Liver (tissue), 9 donors: ENCODE measurements around the gene MACROH2A1. TPM values are rescaled to one million over a fixed set of nuclear protein-coding genes. Genes with fewer than 3 reads are reported as not detected.

Source experiments
- DNase-seq: peaks from one replicate; pipeline ENCODE4 v3.0.0-alpha.2; 2017; ENCODE audit warnings: low spot score
- H3K27ac ChIP-seq, 2 donors: one replicate each; pipeline ENCODE4 v1.7.0; 2013; ENCODE audit warnings: inconsistent platforms in 2 of 2, low read length in 2 of 2, control low read depth in 1 of 2, low read depth in 1 of 2, mild to moderate bottlenecking in 1 of 2
- H3K27me3 ChIP-seq, 4 donors: one replicate each; pipeline versions ENCODE4 v1.6.1 to v1.7.0; 2013; ENCODE audit warnings: low read length in 3 of 4, inconsistent platforms in 1 of 4, mild to moderate bottlenecking in 1 of 4, moderate library complexity in 1 of 4; ENCODE audit not compliant: control insufficient read depth in 4 of 4, insufficient read depth in 4 of 4
- H3K36me3 ChIP-seq, 4 donors: one replicate each; pipeline versions ENCODE4 v1.6.1 to v1.7.0; 2013; ENCODE audit warnings: low read length in 3 of 4, mild to moderate bottlenecking in 3 of 4, low read depth in 1 of 4, moderate library complexity in 1 of 4; ENCODE audit not compliant: control insufficient read depth in 4 of 4, insufficient read depth in 3 of 4
- H3K4me1 ChIP-seq, 4 donors: one replicate each; pipeline versions ENCODE4 v1.6.1 to v1.7.0; 2013; ENCODE audit warnings: low read length in 3 of 4, mild to moderate bottlenecking in 3 of 4, moderate library complexity in 1 of 4; ENCODE audit not compliant: control insufficient read depth in 4 of 4, insufficient read depth in 4 of 4
- H3K4me3 ChIP-seq, 3 donors: one replicate each; pipeline versions ENCODE4 v1.6.1 to v1.7.0; 2013; ENCODE audit warnings: low read length in 3 of 3, control low read depth in 1 of 3, low read depth in 1 of 3, mild to moderate bottlenecking in 1 of 3
- H3K9ac ChIP-seq, 2 donors: one replicate each; pipeline ENCODE4 v1.7.0; 2013; ENCODE audit warnings: low read length in 2 of 2, mild to moderate bottlenecking in 2 of 2, moderate library complexity in 2 of 2, control low read depth in 1 of 2, low read depth in 1 of 2
- H3K9me3 ChIP-seq, 4 donors: one replicate each; pipeline versions ENCODE4 v1.6.1 to v1.7.0; 2013; ENCODE audit warnings: low read length in 3 of 4; ENCODE audit not compliant: control insufficient read depth in 4 of 4
- ATF3 ChIP-seq: IDR thresholded peaks from 2 replicates; pipeline ENCODE4 v1.6.1; 2016; ENCODE audit warnings: antibody characterized with exemption
- CTCF ChIP-seq: fragments of 150-350 bp; IDR thresholded peaks from 2 replicates; pipeline ENCODE4 v1.5.1; 2017; ENCODE audit warnings: improper control_type of control experiment, low read depth, low read length; ENCODE audit not compliant: missing input control
- EGR1 ChIP-seq, 2 donors: IDR thresholded peaks; 2 replicates each; pipeline ENCODE4 v1.6.1; 2016 to 2018; ENCODE audit warnings: antibody characterized with exemption in 2 of 2, low read depth in 2 of 2
- FOXA1 ChIP-seq: IDR thresholded peaks from 2 replicates; pipeline ENCODE4 v1.6.1; 2016; ENCODE audit warnings: antibody characterized with exemption
- FOXA2 ChIP-seq: IDR thresholded peaks from 2 replicates; pipeline ENCODE4 v1.6.1; 2016; ENCODE audit warnings: antibody characterized with exemption
- GABPA ChIP-seq, 2 donors: IDR thresholded peaks in 1 of 2; conservative IDR thresholded peaks in 1 of 2; 2 replicates each; pipeline ENCODE4 v1.6.1; 2016; ENCODE audit warnings: antibody characterized with exemption in 2 of 2, mild to moderate bottlenecking in 1 of 2, moderate library complexity in 1 of 2
- HNF4A ChIP-seq, 2 donors: conservative IDR thresholded peaks; 2 replicates each; pipeline ENCODE4 v1.6.1; 2016; ENCODE audit warnings: antibody characterized with exemption in 2 of 2, mild to moderate bottlenecking in 2 of 2
- HNF4G ChIP-seq: IDR thresholded peaks from 2 replicates; pipeline ENCODE4 v1.6.1; 2016; ENCODE audit warnings: antibody characterized with exemption
- MAX ChIP-seq: IDR thresholded peaks from 2 replicates; pipeline ENCODE4 v1.6.1; 2016; ENCODE audit warnings: antibody characterized with exemption
- NR2F2 ChIP-seq: IDR thresholded peaks from 2 replicates; pipeline ENCODE4 v1.6.1; 2016; ENCODE audit warnings: antibody characterized with exemption
- RAD21 ChIP-seq, 2 donors: IDR thresholded peaks; 2 replicates each; pipeline ENCODE4 v1.6.1; 2016; ENCODE audit warnings: antibody characterized with exemption in 2 of 2, mild to moderate bottlenecking in 2 of 2
- REST ChIP-seq: IDR thresholded peaks from 2 replicates; pipeline ENCODE4 v1.6.1; 2016; ENCODE audit warnings: antibody characterized with exemption, mild to moderate bottlenecking
- RXRA ChIP-seq, 2 donors: IDR thresholded peaks; 2 replicates each; pipeline ENCODE4 v1.6.1; 2017 to 2018; ENCODE audit warnings: antibody characterized with exemption in 2 of 2, mild to moderate bottlenecking in 1 of 2
- SP1 ChIP-seq: IDR thresholded peaks from 2 replicates; pipeline ENCODE4 v1.6.1; 2018; ENCODE audit warnings: antibody characterized with exemption, mild to moderate bottlenecking
- TAF1 ChIP-seq: conservative IDR thresholded peaks from 2 replicates; pipeline ENCODE4 v1.6.1; 2016; ENCODE audit warnings: antibody characterized with exemption, mild to moderate bottlenecking
- YY1 ChIP-seq: IDR thresholded peaks from 2 replicates; pipeline ENCODE4 v1.6.1; 2016; ENCODE audit warnings: antibody characterized with exemption, mild to moderate bottlenecking
- ZBTB33 ChIP-seq: IDR thresholded peaks from 2 replicates; pipeline ENCODE4 v1.6.1; 2016; ENCODE audit warnings: antibody characterized with exemption
- WGBS: extraction: QIAGEN DNeasy Blood & Tissue Kit; methylation state at CpG from one replicate; pipeline ENCODE4 v1.1.7; 2013; 5-methylcytosine and 5-hydroxymethylcytosine counted together
- polyA plus RNA-seq, 2 donors: library from polyadenylated mRNA; stranded (reverse) in 1 of 2; unstranded in 1 of 2; fragments of 200-250 nt in 1 of 2; fragments of >200 nt in 1 of 2; fragmentation: Nextera tagmentation in 1 of 2; extraction: Ambion mirVana in 1 of 2; gene quantifications; one replicate each; pipeline versions ENCODE4 v1.2.1 to v1.2.3, GENCODE V29; 2013 to 2015
- total RNA-seq, 2 donors: library from RNA; depleted of rRNA; stranded (reverse); fragments of >200 nt; gene quantifications; one replicate each; pipeline ENCODE4 v1.2.3, GENCODE V29; 2014
- donor health status: healthy.
- donor health status: healthy.
- donor health status: healthy.
- donor health status: healthy.
- donor health status: healthy.

MACROH2A1 gene
- total and polyA plus RNA-seq, 4 donors = 33.7 to 113 (median 62.7) TPM

- no peak overlapping the region for H3K27ac ChIP-seq
These were observed 42.3 kb downstream of the MACROH2A1 start for GRCh38 chr5:135356522-135357318.

DNA sequence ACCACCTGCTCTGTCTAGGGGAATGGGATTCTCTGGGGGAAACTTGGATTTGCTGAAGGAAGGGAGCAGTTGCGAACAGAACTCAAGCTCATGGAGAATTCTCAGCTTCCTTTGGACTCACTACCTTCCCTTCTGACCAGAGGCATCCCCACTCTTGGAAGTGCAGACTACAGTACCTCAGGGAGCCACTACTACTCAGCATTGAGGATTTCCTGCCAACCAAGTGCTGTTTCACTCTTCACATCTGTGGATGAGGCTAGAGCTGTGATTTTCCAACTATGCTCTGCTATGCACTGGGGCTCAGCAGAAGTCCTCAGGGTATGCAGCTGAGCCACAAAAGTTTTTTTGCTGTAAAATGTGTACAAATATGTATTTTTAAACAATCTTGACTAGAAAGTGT lies 43.9 kb downstream of the MACROH2A1 start:
- TF ChIP-seq RAD21 (IDR thresholded peaks at IDR 0.05) = no peak
- TF ChIP-seq YY1 = no peak
- no peak for TF ChIP-seq ZBTB33
- TF ChIP-seq NR2F2 = no peak
- TF ChIP-seq HNF4A (conservative IDR thresholded peaks at IDR 0.05) = no peak
- TF ChIP-seq EGR1 (IDR thresholded peaks at IDR 0.05; ENCODE audit: low read depth in 2 of 2) = no peak
- TF ChIP-seq FOXA2 = no peak
- TF ChIP-seq ATF3 = no peak
- TF ChIP-seq RXRA (IDR thresholded peaks at IDR 0.05) = no peak
- no peak for TF ChIP-seq MAX
- no peak for TF ChIP-seq HNF4G
- TF ChIP-seq GABPA (IDR thresholded peaks at IDR 0.05 in 1 of 2, conservative IDR thresholded peaks at IDR 0.05 in 1 of 2) = no peak
- no peak for TF ChIP-seq CTCF
- TF ChIP-seq FOXA1 = no peak
- no peak for TF ChIP-seq REST
- Histone ChIP-seq H3K36me3 (peaks cover 1 to 18% (median 13%) of the 10 kb centered on the region in 4 donors), H3K4me3 (no peak overlapping the region), H3K4me1 (no peaks in the 10 kb centered on the region), H3K9ac (no peak overlapping the region), H3K27me3 (no peaks in the 10 kb centered on the region), H3K9me3 (no peaks in the 10 kb centered on the region), H3K27ac (no peak overlapping the region)
- no peak for DNase-seq
- WGBS = 100% methylated on average over 1 of the region's 1 CpG

More at GRCh38 chr5:135356522-135357318, 42.3 kb downstream of the MACROH2A1 start:
- Histone ChIP-seq H3K9me3 (no peaks in the 10 kb centered on the region), H3K9ac (no peak overlapping the region), H3K27me3 (no peaks in the 10 kb centered on the region), H3K4me1 (no peaks in the 10 kb centered on the region), H3K4me3 (no peak overlapping the region), H3K36me3 (peaks cover 5 to 16% (median 10%) of the 10 kb centered on the region in 4 donors)
- no peak for TF ChIP-seq CTCF
- TF ChIP-seq HNF4G = no peak
- TF ChIP-seq FOXA1 = no peak
- peak; percentile 46 for TF ChIP-seq SP1
- TF ChIP-seq TAF1 = no peak
- TF ChIP-seq RXRA (IDR thresholded peaks at IDR 0.05) = peak in 1 of 2 donors; percentile 40
- peak; percentile 61 for TF ChIP-seq NR2F2
- no peak for DNase-seq
- 60% methylated on average over 6 of the region's 6 CpGs for whole genome bisulfite sequencing
